Mucosa of descending colon (tissue), 3 donors: ENCODE measurements around the gene EDA. TPM values are rescaled to one million over a fixed set of nuclear protein-coding genes. Genes with fewer than 3 reads are reported as not detected.

ENCODE experiments used
- ATAC-seq: fragments of 200-7000 bp; cut with Tn5 transposase; one replicate; pipeline ENCODE4 v1.9.1; 2020; ENCODE audit warnings: mild to moderate bottlenecking, moderate library complexity
- DNase-seq, 3 donors: peaks; one replicate each; pipeline ENCODE4 v3.0.0-alpha.2; 2020
- H3K36me3 ChIP-seq: fragments of 200-600 bp; one replicate; pipeline ENCODE4 v1.8.0; 2021; ENCODE audit warnings: low read depth, mild to moderate bottlenecking
- H3K4me1 ChIP-seq: fragments of 200-600 bp; one replicate; pipeline ENCODE4 v1.8.0; 2021; ENCODE audit warnings: low read depth, mild to moderate bottlenecking
- H3K4me3 ChIP-seq: fragments of 200-600 bp; one replicate; pipeline ENCODE4 v1.8.0; 2021; ENCODE audit warnings: mild to moderate bottlenecking
- H3K9me3 ChIP-seq: fragments of 200-600 bp; one replicate; pipeline ENCODE4 v1.8.0; 2021; ENCODE audit warnings: mild to moderate bottlenecking
- CTCF ChIP-seq: fragments of 200-600 bp; IDR thresholded peaks from one replicate; pipeline ENCODE4 v1.8.0; 2022; ENCODE audit warnings: antibody characterized with exemption, mild to moderate bottlenecking
- intact Hi-C, 2 donors: fragments of 100-400 bp; cut with DNase I in 1 of 2; cut with micrococcal nuclease in 1 of 2; formaldehyde crosslinking; loops; one replicate each; pipeline versions ENCODE4 v1.11.0 to v1.11.1; 2022; cut with DNase I, micrococcal nuclease
- total RNA-seq, 3 donors: library from RNA; stranded (reverse); fragmentation: NEBNext Ultra II Directional in 2 of 3; extraction: Animal tissue kit (Norgen Biotek cat#: 25700) in 2 of 3; gene quantifications; one replicate each; pipeline versions ENCODE4 v1.2.1 to v1.2.4, GENCODE V29; 2021 to 2023
- donor health status: DM: no; HTN: no; CAD: no; lungs with moderate emphysema.
- donor health status: DM: no; HTN: no; CAD: no.
- donor health status: DM: no; HTN: yes; CAD: no.

The EDA gene
- total RNA-seq, 3 donors from 2014 or later, result 2.6 to 7.2 (median 4.9) TPM

- H3K4me1 ChIP-seq, result no peaks in the 10 kb centered on the region
- H3K9me3 ChIP-seq, result no peaks in the 10 kb centered on the region
- ATAC-seq (no peak), DNase-seq (no peak)
- intact Hi-C loops, result no loop called here
- H3K4me3 ChIP-seq, result no peak overlapping the region
- TF ChIP-seq CTCF, result no peak
- H3K36me3 ChIP-seq, result no peaks in the 10 kb centered on the region
Observed at GRCh38 chrX:70042399-70043371, 426.8 kb downstream of the EDA start.

GRCh38 chrX:70043685-70044084, 427.8 kb downstream of the EDA start:
- Histone ChIP-seq H3K4me1 (no peaks in the 10 kb centered on the region), H3K9me3 (no peaks in the 10 kb centered on the region), H3K36me3 (no peaks in the 10 kb centered on the region), H3K4me3 (no peak overlapping the region)
- no peak for TF ChIP-seq CTCF
- DNase-seq, result no peak
- intact Hi-C loops, result no loop called here
- ATAC-seq, result no peak

- no peak for ATAC-seq
- TF ChIP-seq CTCF, result no peak
- no peak for DNase-seq
- intact Hi-C loops, result no loop called here
- Histone ChIP-seq H3K36me3 (no peaks in the 10 kb centered on the region), H3K4me3 (no peak overlapping the region), H3K4me1 (no peaks in the 10 kb centered on the region), H3K9me3 (no peaks in the 10 kb centered on the region)
Observed at GRCh38 chrX:70044541-70045245, 428.8 kb downstream of the EDA start.

GRCh38 chrX:70046978-70047377, 431.1 kb downstream of the EDA start:
- Histone ChIP-seq H3K4me3 (no peak overlapping the region), H3K4me1 (no peaks in the 10 kb centered on the region), H3K9me3 (no peaks in the 10 kb centered on the region), H3K36me3 (no peaks in the 10 kb centered on the region)
- DNase-seq (no peak), ATAC-seq (no peak)
- intact Hi-C loops, result no loop called here
- no peak for TF ChIP-seq CTCF

GRCh38 chrX:70049406-70049805, 433.5 kb downstream of the EDA start:
- ATAC-seq (no peak), DNase-seq (no peak)
- Histone ChIP-seq H3K4me1 (no peaks in the 10 kb centered on the region), H3K9me3 (no peaks in the 10 kb centered on the region), H3K36me3 (no peaks in the 10 kb centered on the region), H3K4me3 (no peak overlapping the region)
- intact Hi-C loops, result no loop called here
- no peak for TF ChIP-seq CTCF
